Hepatocyte (in vitro differentiated cells): ENCODE measurements around the gene DDX54. TPM values are rescaled to one million over a fixed set of nuclear protein-coding genes. Genes with fewer than 3 reads are reported as not detected.

Experiments
- DNase-seq: peaks from one replicate; pipeline ENCODE4 v3.0.0-alpha.2; 2016; ENCODE audit warnings: low spot score
- H2AFZ ChIP-seq: fragments of 200-600 bp; sonication (generic); 2 replicates; pipeline ENCODE4 v1.6.0; 2016; ENCODE audit warnings: antibody characterized with exemption, mild to moderate bottlenecking
- H3K27ac ChIP-seq: fragments of 200-600 bp; sonication (generic); 2 replicates; pipeline ENCODE4 v1.5.1; 2016; ENCODE audit warnings: mild to moderate bottlenecking
- H3K27me3 ChIP-seq: fragments of 200-600 bp; sonication (generic); 2 replicates; pipeline ENCODE4 v1.6.1; 2016
- H3K36me3 ChIP-seq: fragments of 200-600 bp; sonication (generic); replicated peaks from 2 replicates; pipeline ENCODE4 v1.5.1; 2016; ENCODE audit warnings: low read depth; ENCODE audit not compliant: insufficient read depth
- H3K4me1 ChIP-seq: fragments of 200-600 bp; sonication (generic); 2 replicates; pipeline ENCODE4 v1.5.1; 2016; ENCODE audit warnings: mild to moderate bottlenecking, moderate library complexity; ENCODE audit not compliant: insufficient read depth
- H3K4me2 ChIP-seq: fragments of 200-600 bp; sonication (generic); 2 replicates; pipeline ENCODE4 v1.6.0; 2016
- H3K4me3 ChIP-seq: fragments of 200-600 bp; sonication (generic); 2 replicates; pipeline ENCODE4 v1.5.1; 2016; ENCODE audit warnings: mild to moderate bottlenecking
- H3K79me2 ChIP-seq: fragments of 200-600 bp; sonication (generic); 2 replicates; pipeline ENCODE4 v1.6.0; 2017; ENCODE audit warnings: mild to moderate bottlenecking
- H3K9me2 ChIP-seq: fragments of 200-600 bp; sonication (generic); replicated peaks from 2 replicates; pipeline ENCODE4 v1.6.0; 2017; ENCODE audit warnings: mild to moderate bottlenecking; ENCODE audit not compliant: insufficient read depth
- H3K9me3 ChIP-seq: fragments of 200-600 bp; sonication (generic); 2 replicates; pipeline ENCODE4 v1.5.1; 2016; ENCODE audit warnings: low read depth, mild to moderate bottlenecking
- H4K20me1 ChIP-seq: fragments of 200-600 bp; sonication (generic); 2 replicates; pipeline ENCODE4 v1.6.0; 2016; ENCODE audit warnings: mild to moderate bottlenecking; ENCODE audit not compliant: insufficient read depth, poor library complexity, severe bottlenecking
- CTCF ChIP-seq: fragments of 200-600 bp; sonication (generic); IDR thresholded peaks from 2 replicates; pipeline ENCODE4 v1.5.1; 2016; ENCODE audit warnings: antibody characterized with exemption, mild to moderate bottlenecking; ENCODE audit not compliant: poor library complexity
- EZH2 ChIP-seq: fragments of 200-600 bp; sonication (generic); IDR thresholded peaks from 2 replicates; pipeline ENCODE4 v1.6.1; 2016; ENCODE audit warnings: antibody characterized with exemption, mild to moderate bottlenecking, borderline replicate concordance
- EZH2phosphoT487 ChIP-seq: fragments of 200-600 bp; sonication (generic); IDR thresholded peaks from one replicate; pipeline ENCODE4 v1.6.1; 2018; ENCODE audit warnings: antibody characterized with exemption, mild to moderate bottlenecking, low read depth, moderate library complexity; ENCODE audit not compliant: unreplicated experiment, severe bottlenecking
- WGBS: methylation state at CpG from one replicate; pipeline ENCODE4 v1.1.6; 2016; ENCODE audit warnings: low lambda C conversion rate; ENCODE audit errors: missing lambda C conversion rate; 5-methylcytosine and 5-hydroxymethylcytosine counted together
- polyA plus RNA-seq: library from polyadenylated mRNA; unstranded; fragments of >200 nt; fragmentation: Nextera tagmentation; extraction: Ambion mirVana; gene quantifications from 2 replicates; pipeline ENCODE4 v1.2.1, GENCODE V29; 2016
- total RNA-seq: library from RNA; depleted of rRNA; stranded (reverse); fragments of >200 nt; gene quantifications from 2 replicates; pipeline ENCODE4 v1.2.3, GENCODE V29; 2014

DDX54 gene
- total and polyA plus RNA-seq, 2 experiments from 2014 or later, result 37.8 to 52.6 TPM

GRCh38 chr12:113203852-113204760 is 18.8 kb upstream of the DDX54 start:
- no peaks in the 10 kb centered on the region for H3K27me3 ChIP-seq
- no peak overlapping the region for H3K4me3 ChIP-seq
- 93% methylated on average over 8 of the region's 8 CpGs for WGBS
- no peaks in the 10 kb centered on the region for H4K20me1 ChIP-seq
- no peaks in the 10 kb centered on the region for H3K4me1 ChIP-seq
- TF ChIP-seq CTCF (no peak), EZH2 (no peak), EZH2phosphoT487 (no peak)
- no peak overlapping the region for H3K27ac ChIP-seq
- H3K79me2 ChIP-seq, result no peaks in the 10 kb centered on the region
- DNase-seq, result no peak
- H2AFZ ChIP-seq, result no peak overlapping the region
- H3K36me3 ChIP-seq, result no peaks in the 10 kb centered on the region
- no peaks in the 10 kb centered on the region for H3K9me2 ChIP-seq
- no peaks in the 10 kb centered on the region for H3K9me3 ChIP-seq
- H3K4me2 ChIP-seq, result no peak overlapping the region

- no peaks in the 10 kb centered on the region for H3K4me1 ChIP-seq
- no peaks in the 10 kb centered on the region for H3K9me3 ChIP-seq
- no peak overlapping the region for H3K4me2 ChIP-seq
- no peak overlapping the region for H2AFZ ChIP-seq
- H4K20me1 ChIP-seq, result no peaks in the 10 kb centered on the region
- no peaks in the 10 kb centered on the region for H3K27me3 ChIP-seq
- TF ChIP-seq CTCF (no peak), EZH2 (no peak), EZH2phosphoT487 (no peak)
- 87% methylated on average over 4 of the region's 4 CpGs for WGBS
- no peak for DNase-seq
- no peaks in the 10 kb centered on the region for H3K36me3 ChIP-seq
- H3K27ac ChIP-seq, result no peak overlapping the region
- H3K9me2 ChIP-seq, result no peaks in the 10 kb centered on the region
- no peaks in the 10 kb centered on the region for H3K79me2 ChIP-seq
- H3K4me3 ChIP-seq, result no peak overlapping the region
Observed at GRCh38 chr12:113202300-113203075, 17.2 kb upstream of the DDX54 start.

- TF ChIP-seq EZH2phosphoT487 (no peak), CTCF (no peak), EZH2 (no peak)
- Histone ChIP-seq H3K9me3 (no peaks in the 10 kb centered on the region), H3K9me2 (no peaks in the 10 kb centered on the region), H3K4me2 (no peak overlapping the region), H2AFZ (no peak overlapping the region), H3K4me1 (no peaks in the 10 kb centered on the region), H3K27me3 (no peaks in the 10 kb centered on the region), H3K27ac (no peak overlapping the region), H3K4me3 (no peak overlapping the region), H3K36me3 (no peaks in the 10 kb centered on the region), H3K79me2 (no peaks in the 10 kb centered on the region), H4K20me1 (no peaks in the 10 kb centered on the region)
- WGBS, result 89% methylated on average over 14 of the region's 14 CpGs
- DNase-seq, result no peak
Observed at GRCh38 chr12:113201187-113202177, 16.2 kb upstream of the DDX54 start.
